KG1 (cell line): ENCODE measurements around the gene PEX11A.

Experiments
- DNase-seq: peaks from one replicate; lab custom pipeline; 2025; lab: John Stamatoyannopoulos, UW

Gene PEX11A

GRCh38 chr15:89654847-89655805 is 35.4 kb downstream of the PEX11A start, which contains the start of gene KIF7:
TSS of gene KIF7 (minus strand) at chr15:89655467. CDS start at chr15:89652930, 2,537 bp downstream.
- DNase-seq: no peak

DNA sequence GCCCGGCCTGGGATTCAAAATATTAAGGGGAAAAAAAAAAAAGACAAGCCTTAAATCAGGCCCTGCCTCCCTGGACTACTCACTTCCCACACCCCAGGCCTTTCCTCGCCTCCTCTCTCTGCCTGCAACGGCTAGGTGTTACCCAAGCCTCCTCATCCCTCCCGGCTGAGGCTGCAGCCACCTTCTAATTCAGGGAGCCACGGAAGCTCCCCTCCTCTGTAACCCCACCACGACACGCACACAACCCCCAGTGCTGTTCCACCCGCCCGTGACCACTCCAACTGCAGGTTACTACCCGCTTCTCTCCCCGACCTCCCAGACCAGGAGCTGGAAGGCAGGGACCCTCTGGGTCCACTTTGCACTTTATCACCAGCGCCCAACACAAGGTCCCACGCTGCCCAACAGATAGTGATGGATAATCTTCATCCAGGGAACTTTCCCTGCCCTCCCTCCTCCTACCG is 36.2 kb downstream of the PEX11A start:
- no peak for DNase-seq

- no peak for DNase-seq
Observed at GRCh38 chr15:89653578-89653977, 37.0 kb downstream of the PEX11A start.

DNA sequence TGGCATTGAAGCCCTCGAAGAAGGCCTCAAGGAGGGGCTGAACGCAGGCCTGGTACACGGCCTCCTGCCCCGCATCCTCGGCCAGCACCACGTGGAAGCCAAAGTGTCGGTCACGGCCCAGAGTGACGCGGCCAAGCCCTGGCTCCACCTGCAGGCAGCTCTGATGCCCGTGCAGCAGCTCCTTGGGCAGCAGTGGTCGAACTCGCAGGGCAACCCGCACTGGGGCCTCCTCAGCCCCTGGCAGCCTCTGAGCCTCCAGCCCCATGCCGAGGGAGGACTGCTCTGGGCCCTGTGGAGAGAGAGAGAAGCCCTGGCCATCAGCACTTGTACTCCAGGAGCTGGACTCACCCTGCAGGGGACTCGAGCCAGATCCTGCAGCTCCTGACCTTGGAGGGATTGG is 37.9 kb downstream of the PEX11A start:
- DNase-seq: no peak

- no peak for DNase-seq
Observed at GRCh38 chr15:89652131-89652530, 38.4 kb downstream of the PEX11A start.

- no peak for DNase-seq
Observed at GRCh38 chr15:89649716-89650115, 40.8 kb downstream of the PEX11A start.

DNA sequence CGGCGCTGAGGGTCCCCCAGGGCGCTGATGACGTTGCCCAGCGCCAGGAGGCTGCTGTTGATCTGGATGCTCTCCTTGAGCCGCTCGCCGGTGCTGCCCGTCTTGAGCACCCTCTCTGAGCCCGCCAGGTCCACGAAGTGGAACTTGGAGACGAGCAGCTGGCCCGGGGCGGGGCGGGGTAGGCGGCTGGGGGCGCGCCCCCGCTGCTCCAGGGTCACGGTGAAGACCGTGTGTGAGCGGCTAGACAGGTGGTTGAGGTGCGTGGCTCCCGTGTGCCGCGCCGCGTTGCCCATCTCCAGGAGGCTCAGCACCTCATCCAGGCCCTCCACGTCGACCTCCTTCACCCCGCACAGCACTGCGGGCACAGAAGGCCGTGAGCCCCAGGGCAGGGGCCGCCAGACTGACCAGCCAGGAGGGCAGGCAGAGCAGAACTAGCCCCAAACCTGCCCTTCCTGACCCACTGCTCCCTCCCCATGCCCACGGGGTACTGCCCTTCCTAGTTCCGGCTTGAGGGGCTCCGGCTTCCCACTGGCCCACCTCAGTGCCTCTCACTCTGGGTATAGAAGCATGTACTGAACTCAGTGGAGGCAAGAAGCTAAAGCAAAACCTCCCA is 41.4 kb downstream of the PEX11A start:
- DNase-seq: no peak

DNA sequence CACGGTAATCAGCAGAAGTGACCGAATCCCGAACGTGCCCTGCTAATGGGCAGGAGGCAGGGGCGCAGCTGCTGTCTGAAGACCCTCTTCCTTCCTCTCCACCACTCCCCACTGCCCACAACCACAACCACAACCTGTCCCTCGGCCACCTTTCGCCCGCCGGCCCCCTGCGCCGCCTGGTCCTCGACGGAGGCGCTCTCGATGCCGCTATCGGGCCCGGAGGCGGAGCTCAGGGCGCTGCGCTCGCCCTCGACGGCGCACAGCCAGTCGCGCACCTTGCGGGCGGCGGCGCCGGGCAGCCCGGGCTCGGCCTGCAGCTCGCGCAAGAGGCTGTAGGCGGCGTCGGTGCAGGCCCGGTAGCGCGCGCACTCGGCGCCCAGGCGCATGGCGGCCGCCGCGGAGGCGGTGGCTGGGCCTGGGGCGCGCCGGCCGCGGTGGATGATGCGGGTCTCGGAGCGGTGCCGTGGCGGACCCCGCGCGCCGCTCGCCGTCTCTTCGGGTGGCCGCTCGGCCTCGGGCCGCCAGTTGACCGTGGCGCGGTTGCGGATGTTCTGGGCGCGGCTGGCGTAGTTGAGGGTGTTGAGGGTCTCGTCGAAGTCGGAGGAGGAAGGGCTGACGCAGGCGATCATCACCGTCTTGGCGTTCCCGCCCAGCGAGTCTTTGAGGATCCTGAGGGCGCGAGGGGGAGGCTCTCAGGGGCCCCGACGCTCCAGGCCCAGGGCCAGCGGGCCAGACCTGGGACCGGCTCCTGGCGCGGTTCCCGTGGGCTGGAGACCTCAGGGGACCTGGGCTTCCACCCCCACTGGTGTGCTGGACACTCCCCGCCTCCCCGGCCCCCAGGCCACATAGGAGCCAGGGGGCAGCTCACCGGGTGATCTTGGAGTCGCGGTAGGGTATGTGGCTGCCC is 42.2 kb downstream of the PEX11A start:
- DNase-seq: no peak

DNA sequence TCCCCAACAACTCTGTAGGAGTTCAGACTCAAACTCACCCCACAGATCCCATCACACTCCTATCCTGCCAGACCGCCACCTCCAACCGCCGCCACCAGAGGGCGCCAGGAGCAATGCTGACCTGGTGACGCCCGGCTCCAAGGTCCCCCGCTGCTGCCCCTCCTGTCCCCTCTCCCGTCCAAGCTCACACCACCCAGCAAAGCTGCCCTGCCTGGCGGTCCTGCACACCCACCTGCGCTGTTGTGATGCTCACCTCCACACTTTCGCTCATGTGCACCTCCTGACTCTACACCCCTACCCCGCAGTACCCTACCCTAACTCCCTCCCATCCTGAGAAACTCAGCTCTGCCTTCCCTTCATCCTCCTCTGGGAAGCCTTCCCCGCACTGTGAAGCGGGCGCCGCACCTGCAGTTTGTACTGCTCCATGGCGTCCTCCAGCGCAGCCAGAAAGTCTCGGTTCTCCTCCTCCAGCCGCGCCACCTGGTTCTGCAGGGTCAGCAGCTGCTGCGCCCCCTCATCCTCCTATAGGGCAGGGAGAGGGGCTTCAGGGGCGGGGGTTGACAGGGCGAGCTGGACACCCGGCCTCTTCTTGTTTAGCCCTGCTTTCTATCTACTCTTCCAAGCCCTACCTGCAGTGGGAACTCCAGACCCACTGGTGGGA is 43.2 kb downstream of the PEX11A start:
- no peak for DNase-seq

GRCh38 chr15:89646416-89647141 is 44.0 kb downstream of the PEX11A start:
- DNase-seq: no peak

- no peak for DNase-seq
Observed at GRCh38 chr15:89645680-89646079, 44.9 kb downstream of the PEX11A start.

GRCh38 chr15:89642106-89642505 is 48.4 kb downstream of the PEX11A start:
- DNase-seq: no peak

- no peak for DNase-seq
Observed at GRCh38 chr15:89641053-89641452, 49.5 kb downstream of the PEX11A start.

DNA sequence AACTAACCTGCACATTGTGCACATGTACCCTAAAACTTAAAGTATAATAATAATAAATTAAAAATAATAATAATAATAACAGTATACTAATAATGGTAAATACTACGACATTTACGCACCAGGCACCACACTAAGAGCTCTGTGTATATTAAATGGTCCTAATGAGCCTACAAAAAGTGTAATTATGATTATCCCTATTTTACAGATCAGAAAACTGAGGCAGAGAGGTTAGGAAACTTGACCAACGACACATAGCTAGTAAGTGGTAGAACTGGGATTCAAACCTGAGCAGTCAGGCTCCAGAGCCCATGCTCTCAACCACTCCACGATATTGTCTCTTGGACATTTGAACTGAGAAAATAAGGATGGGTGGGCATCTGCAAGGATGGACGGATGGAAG is 50.3 kb downstream of the PEX11A start:
- no peak for DNase-seq

- no peak for DNase-seq
Observed at GRCh38 chr15:89633585-89633984, 57.0 kb downstream of the PEX11A start.

- no peak for DNase-seq
Observed at GRCh38 chr15:89632563-89633430, 57.8 kb downstream of the PEX11A start.

GRCh38 chr15:89631902-89632264 is 58.7 kb downstream of the PEX11A start:
- DNase-seq: no peak
